ENCODE results near the gene FLAD1.
"Not testable (repeated sequence)": the region's sequence is repeated elsewhere in the genome, so short reads cannot be mapped to it uniquely, and the experiment has no call there.

Gene FLAD1

GRCh38 chr1:154990276-154990675 is 7.1 kb downstream of the FLAD1 start:
- TF ChIP-seq CTCF (IDR thresholded peaks at IDR 0.05; ENCODE audit: control extremely low read depth, extremely low read depth, low read depth, missing control alignments), result no peak
- POLR2A ChIA-PET, result no interaction called here
- DNase-seq (ENCODE audit: extremely low spot score), result no peak
- CTCF ChIA-PET, result interaction anchor here (0.9 to 5.5 kb wide), 3 partner anchors 9 to 20 kb away, joined by 4 to 48 read pairs (median 4); partner anchors contain the start of gene SHC1

- TF ChIP-seq CTCF (IDR thresholded peaks at IDR 0.05; ENCODE audit: control extremely low read depth, extremely low read depth, low read depth, missing control alignments), result no peak
- ChIA-PET CTCF (interaction anchor here (1.5 to 13.3 kb wide), 3 partner anchors 10 to 24 kb away, joined by 4 to 175 read pairs (median 13); partner anchors contain the start of gene FLAD1), POLR2A (interaction anchor here (2.3 kb wide), 1 partner anchor 9 kb away, joined by 9 read pairs; the partner anchor contains the start of gene FLAD1)
- DNase-seq (ENCODE audit: extremely low spot score), result no peak
These were observed 9.8 kb downstream of the FLAD1 start for GRCh38 chr1:154992721-154993571.

- TF ChIP-seq CTCF (IDR thresholded peaks at IDR 0.05; ENCODE audit: control extremely low read depth, extremely low read depth, low read depth, missing control alignments), result no peak
- POLR2A ChIA-PET, result interaction anchor here (2.3 kb wide), 1 partner anchor 10 kb away, joined by 9 read pairs; the partner anchor contains the start of gene FLAD1
- CTCF ChIA-PET, result interaction anchor here (0.8 to 13.3 kb wide), 8 partner anchors 11 to 493 kb away, joined by 3 to 175 read pairs (median 4); partner anchors contain the start of genes ADAM15, CKS1B and FLAD1
- DNase-seq (ENCODE audit: extremely low spot score), result no peak
These were observed 10.6 kb downstream of the FLAD1 start, which contains the start of gene LENEP for GRCh38 chr1:154993572-154994268. Gene LENEP (plus strand): TSS chr1:154993586. CDS start chr1:154993608, 22 bp downstream.

GRCh38 chr1:154994269-154994587 is 11.1 kb downstream of the FLAD1 start:
- no peak for TF ChIP-seq CTCF (IDR thresholded peaks at IDR 0.05; ENCODE audit: control extremely low read depth, extremely low read depth, low read depth, missing control alignments)
- ChIA-PET POLR2A (interaction anchor here (2.3 kb wide), 1 partner anchor 11 kb away, joined by 9 read pairs; the partner anchor contains the start of gene FLAD1), CTCF (interaction anchor here (0.8 to 13.3 kb wide), 7 partner anchors 11 to 493 kb away, joined by 3 to 175 read pairs (median 4); partner anchors contain the start of genes ADAM15, CKS1B and FLAD1)
- DNase-seq (ENCODE audit: extremely low spot score), result no peak

- no peak for TF ChIP-seq CTCF (IDR thresholded peaks at IDR 0.05; ENCODE audit: control extremely low read depth, extremely low read depth, low read depth, missing control alignments)
- no peak for DNase-seq (ENCODE audit: extremely low spot score)
- CTCF ChIA-PET, result interaction anchor here (0.8 to 13.3 kb wide), 6 partner anchors 11 to 494 kb away, joined by 3 to 175 read pairs (median 4); partner anchors contain the start of genes ADAM15, CKS1B and FLAD1
- POLR2A ChIA-PET, result interaction anchor here (0.6 kb wide), 1 partner anchor 223 kb away, joined by 3 read pairs; no protein-coding TSS in a partner anchor
These were observed 11.4 kb downstream of the FLAD1 start for GRCh38 chr1:154994591-154994990.

GRCh38 chr1:154995301-154995983 is 12.3 kb downstream of the FLAD1 start:
- ChIA-PET POLR2A (interaction anchor here (0.6 to 0.7 kb wide), 2 partner anchors 22 to 29 kb away, joined by 3 to 9 read pairs; no protein-coding TSS in a partner anchor), CTCF (interaction anchor here (0.7 to 13.3 kb wide), 8 partner anchors 7 to 326 kb away, joined by 3 to 175 read pairs (median 5); no protein-coding TSS in a partner anchor)
- DNase-seq (ENCODE audit: extremely low spot score), result not testable (repeated sequence)
